Astrocyte (in vitro differentiated cells and primary cell): Measurements from ENCODE around the gene EFCAB13. TPM values are rescaled to one million over a fixed set of nuclear protein-coding genes. Genes with fewer than 3 reads are reported as not detected.

ENCODE experiments used
- DNase-seq: peaks from one replicate; pipeline ENCODE4 v3.0.0-alpha.2; 2010; ENCODE audit warnings: low read depth
- FAIRE-seq: peaks from 2 replicates; lab custom pipeline; 2011; peaks lifted over from hg19 to GRCh38; lab: Jason Lieb, UNC
- H2AFZ ChIP-seq: 2 replicates; pipeline ENCODE4 v1.6.0; 2012; ENCODE audit warnings: low read depth, low read length, inconsistent platforms
- H3K27ac ChIP-seq: 2 replicates; pipeline ENCODE4 v1.5.1; 2011; ENCODE audit warnings: low read depth, low read length, inconsistent platforms
- H3K27me3 ChIP-seq: 2 replicates; pipeline ENCODE4 v1.6.0; 2011; ENCODE audit warnings: low read length, inconsistent platforms; ENCODE audit not compliant: insufficient read depth
- H3K36me3 ChIP-seq: 2 replicates; pipeline ENCODE4 v1.5.1; 2011; ENCODE audit warnings: low read length, inconsistent platforms; ENCODE audit not compliant: insufficient read depth
- H3K4me1 ChIP-seq: 2 replicates; pipeline ENCODE4 v1.5.1; 2011; ENCODE audit warnings: low read length, inconsistent platforms; ENCODE audit not compliant: insufficient read depth
- H3K4me2 ChIP-seq: 2 replicates; pipeline ENCODE4 v1.6.0; 2012; ENCODE audit warnings: low read length, inconsistent platforms
- H3K4me3 ChIP-seq: 2 replicates; pipeline ENCODE4 v1.5.1; 2011; ENCODE audit warnings: low read depth, mild to moderate bottlenecking, low read length, inconsistent platforms; ENCODE audit not compliant: insufficient read depth
- H3K79me2 ChIP-seq: 2 replicates; pipeline ENCODE4 v1.6.0; 2012; ENCODE audit warnings: mild to moderate bottlenecking, low read length, inconsistent platforms; ENCODE audit not compliant: insufficient read depth
- H3K9ac ChIP-seq: 2 replicates; pipeline ENCODE4 v1.6.0; 2012; ENCODE audit warnings: mild to moderate bottlenecking, low read length, inconsistent platforms
- H3K9me3 ChIP-seq: 2 replicates; pipeline ENCODE4 v1.5.1; 2012; ENCODE audit warnings: low read depth, mild to moderate bottlenecking, low read length, inconsistent platforms; ENCODE audit not compliant: insufficient read depth
- H4K20me1 ChIP-seq: 2 replicates; pipeline ENCODE4 v1.6.0; 2012; ENCODE audit warnings: low read length, inconsistent platforms; ENCODE audit not compliant: insufficient read depth
- H3K27ac Mint-ChIP-seq: one replicate; pipeline ENCODE4 v1.8.0; 2021; ENCODE audit warnings: mild to moderate bottlenecking, mixed read lengths; ENCODE audit not compliant: unreplicated experiment
- H3K27me3 Mint-ChIP-seq: one replicate; pipeline ENCODE4 v1.8.0; 2021; ENCODE audit warnings: low read depth, mixed read lengths; ENCODE audit not compliant: unreplicated experiment
- H3K36me3 Mint-ChIP-seq: one replicate; pipeline ENCODE4 v1.8.0; 2021; ENCODE audit warnings: low read depth, mixed read lengths; ENCODE audit not compliant: unreplicated experiment
- H3K4me1 Mint-ChIP-seq: one replicate; pipeline ENCODE4 v1.8.0; 2021; ENCODE audit warnings: low read depth, mixed read lengths; ENCODE audit not compliant: unreplicated experiment
- H3K4me3 Mint-ChIP-seq: one replicate; pipeline ENCODE4 v1.8.0; 2021; ENCODE audit warnings: mild to moderate bottlenecking, moderate library complexity, mixed read lengths; ENCODE audit not compliant: unreplicated experiment
- H3K9me3 Mint-ChIP-seq: one replicate; pipeline ENCODE4 v1.8.0; 2021; ENCODE audit warnings: mild to moderate bottlenecking, mixed read lengths; ENCODE audit not compliant: unreplicated experiment
- CTCF ChIP-seq: IDR thresholded peaks from 2 replicates; pipeline ENCODE4 v1.5.1; 2011; ENCODE audit warnings: low read depth, mild to moderate bottlenecking, inconsistent platforms, low read length, moderate library complexity; ENCODE audit not compliant: insufficient read depth
- EZH2 ChIP-seq: IDR thresholded peaks from 2 replicates; pipeline ENCODE4 v1.6.1; 2012; ENCODE audit warnings: mild to moderate bottlenecking, low read length, inconsistent platforms; ENCODE audit not compliant: insufficient read depth
- total RNA-seq: library from RNA; stranded (reverse); gene quantifications from 2 replicates; pipeline ENCODE4 v1.2.1, GENCODE V29; 2021

The EFCAB13 gene
- total RNA-seq, 1 donor from 2014 or later = 0.66 TPM

- no peak for DNase-seq
Measured at GRCh38 chr17:47300718-47301117, 23.0 kb upstream of the EFCAB13 start.

GRCh38 chr17:47301161-47301560 lies 22.6 kb upstream of the EFCAB13 start:
- TF ChIP-seq CTCF (no peak), EZH2 (no peak)
- Mint-ChIP-seq H3K27me3 (peaks cover 2% of the 10 kb centered on the region), H3K4me1 (peaks cover 15% of the 10 kb centered on the region), H3K4me3 (peak overlapping the region; percentile 40), H3K27ac (no peak overlapping the region), H3K9me3 (peaks cover 6% of the 10 kb centered on the region), H3K36me3 (peaks cover 54% of the 10 kb centered on the region)
- no peak overlapping the region for H3K9ac ChIP-seq
- peaks cover 13% of the 10 kb centered on the region for H3K4me1 ChIP-seq
- no peak overlapping the region for H3K27ac ChIP-seq
- no peaks in the 10 kb centered on the region for H3K79me2 ChIP-seq
- H2AFZ ChIP-seq = no peak overlapping the region
- no peak overlapping the region for H3K4me3 ChIP-seq
- H3K36me3 ChIP-seq = peaks cover 3% of the 10 kb centered on the region
- no peak overlapping the region for H3K4me2 ChIP-seq
- H4K20me1 ChIP-seq = no peaks in the 10 kb centered on the region
- peaks cover 3% of the 10 kb centered on the region for H3K9me3 ChIP-seq
- FAIRE-seq = no peak
- no peaks in the 10 kb centered on the region for H3K27me3 ChIP-seq
- no peak for DNase-seq

More at GRCh38 chr17:47300718-47301117, 23.0 kb upstream of the EFCAB13 start:
- FAIRE-seq = no peak
- Histone ChIP-seq H3K4me2 (no peak overlapping the region), H3K79me2 (no peaks in the 10 kb centered on the region), H3K27me3 (no peaks in the 10 kb centered on the region), H4K20me1 (no peaks in the 10 kb centered on the region), H2AFZ (no peak overlapping the region), H3K9me3 (peaks cover 3% of the 10 kb centered on the region), H3K9ac (no peak overlapping the region), H3K27ac (no peak overlapping the region), H3K36me3 (peaks cover 3% of the 10 kb centered on the region), H3K4me3 (no peak overlapping the region), H3K4me1 (peaks cover 9% of the 10 kb centered on the region)
- Mint-ChIP-seq H3K4me1 (peaks cover 12% of the 10 kb centered on the region), H3K9me3 (peaks cover 6% of the 10 kb centered on the region), H3K27me3 (peaks cover 2% of the 10 kb centered on the region), H3K27ac (no peak overlapping the region), H3K4me3 (no peak overlapping the region), H3K36me3 (peaks cover 56% of the 10 kb centered on the region)
- TF ChIP-seq EZH2 = no peak
- TF ChIP-seq CTCF = no peak

GRCh38 chr17:47301831-47302230 lies 21.9 kb upstream of the EFCAB13 start:
- FAIRE-seq = no peak
- no peak overlapping the region for H3K4me3 ChIP-seq
- TF ChIP-seq CTCF (no peak), EZH2 (no peak)
- no peak overlapping the region for H3K4me3 Mint-ChIP-seq
- H3K9ac ChIP-seq = no peak overlapping the region
- H3K27me3 ChIP-seq = no peaks in the 10 kb centered on the region
- H3K4me2 ChIP-seq = no peak overlapping the region
- peaks cover 14% of the 10 kb centered on the region for H3K4me1 ChIP-seq
- no peaks in the 10 kb centered on the region for H3K79me2 ChIP-seq
- peaks cover 6% of the 10 kb centered on the region for H3K9me3 Mint-ChIP-seq
- H2AFZ ChIP-seq = no peak overlapping the region
- no peak for DNase-seq
- no peak overlapping the region for H3K27ac Mint-ChIP-seq
- H4K20me1 ChIP-seq = no peaks in the 10 kb centered on the region
- H3K27me3 Mint-ChIP-seq = peaks cover 2% of the 10 kb centered on the region
- peaks cover 3% of the 10 kb centered on the region for H3K36me3 ChIP-seq
- peaks cover 18% of the 10 kb centered on the region for H3K4me1 Mint-ChIP-seq
- H3K36me3 Mint-ChIP-seq = peaks cover 51% of the 10 kb centered on the region
- H3K27ac ChIP-seq = no peak overlapping the region
- peaks cover 3% of the 10 kb centered on the region for H3K9me3 ChIP-seq
